Stimulated activated CD8-positive, alpha-beta memory T cell treated with anti-CD3 and anti-CD28 coated beads, Interleukin-7, amount 100 ng/mL, for 1 hour (primary cell): ENCODE measurements around the gene NSMCE4A.
"Not testable (repeated sequence)": the region's sequence is repeated elsewhere in the genome, so short reads cannot be mapped to it uniquely, and the experiment has no call there.

Experiments
- DNase-seq, 2 donors: peaks; one replicate each; pipeline ENCODE4 v3.0.0-alpha.2; 2020; ENCODE audit warnings: low read depth in 2 of 2

NSMCE4A gene

GRCh38 chr10:121935702-121936101, 39.3 kb downstream of the NSMCE4A start:
- no peak for DNase-seq

DNA sequence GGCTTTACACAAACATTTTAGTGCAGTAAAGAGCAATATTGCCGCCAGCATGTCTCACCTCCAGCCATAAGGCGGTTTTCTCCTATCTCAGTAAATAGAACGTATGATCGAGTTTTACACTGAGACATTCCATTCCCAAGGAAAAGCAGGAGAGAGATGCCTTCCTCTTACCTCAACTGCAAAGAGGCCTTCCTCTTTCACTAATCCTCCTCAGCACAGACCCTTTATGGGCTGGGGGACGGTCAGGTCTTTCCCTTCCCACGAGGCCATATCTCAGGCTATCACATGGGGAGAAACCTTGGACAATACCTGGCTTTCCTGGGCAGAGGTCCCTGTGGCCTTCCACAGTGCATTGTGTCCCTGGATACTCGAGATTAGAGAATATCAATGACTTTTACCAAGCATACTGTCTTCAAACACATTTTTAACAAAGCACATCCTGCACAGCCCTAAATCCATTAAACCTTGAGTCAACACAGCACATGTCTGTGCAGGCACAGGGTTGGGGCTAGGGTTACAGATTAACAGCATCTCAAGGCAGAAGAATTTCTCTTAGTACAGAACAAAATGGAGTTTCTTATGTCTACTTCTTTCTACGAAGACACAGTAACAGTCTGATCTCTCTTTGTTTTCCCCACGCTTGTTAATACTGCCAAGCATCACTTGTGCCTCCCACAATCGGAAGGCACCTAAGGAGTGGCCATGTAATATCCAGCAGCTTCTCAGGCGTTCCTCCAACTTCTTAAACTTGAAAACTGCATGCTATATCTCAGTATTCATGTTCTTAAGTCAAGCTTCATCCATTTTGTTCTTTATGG, 44.5 kb downstream of the NSMCE4A start:
- not testable (repeated sequence) for DNase-seq

DNA sequence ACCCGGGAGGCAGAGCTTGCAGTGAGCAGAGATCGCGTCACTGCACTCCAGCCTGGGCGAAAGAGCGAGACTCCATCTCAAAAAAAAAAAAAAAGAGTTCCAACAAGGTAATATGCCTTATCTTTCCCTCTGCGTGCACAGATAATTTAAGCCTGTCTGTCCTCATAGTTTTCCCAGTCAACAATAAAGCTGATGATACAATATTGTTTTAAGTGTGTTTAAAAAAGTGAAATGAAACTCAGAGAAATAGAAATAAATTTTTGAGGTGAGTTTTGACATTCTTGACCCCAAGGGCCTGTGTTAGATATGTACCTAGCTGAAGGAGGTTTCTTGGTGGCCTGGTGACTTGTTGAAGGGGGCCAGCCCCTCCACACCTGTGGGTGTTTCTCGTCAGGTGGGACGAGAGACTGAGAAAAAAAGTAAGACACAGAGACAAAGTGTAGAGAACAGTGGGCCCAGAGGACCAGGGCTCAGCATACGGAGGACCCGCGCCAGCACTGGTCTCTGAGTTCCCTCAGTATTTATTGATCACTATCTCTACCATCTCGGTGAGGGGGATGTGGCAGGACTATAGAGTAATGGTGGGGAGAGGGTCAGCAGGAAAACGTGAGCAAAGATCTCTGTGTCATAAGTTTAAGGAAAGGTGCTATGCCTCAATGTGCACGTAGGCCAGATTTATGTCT, 45.3 kb downstream of the NSMCE4A start:
- not testable (repeated sequence) for DNase-seq

- DNase-seq = no peak
Observed at GRCh38 chr10:121928528-121928884, 46.5 kb downstream of the NSMCE4A start.

- peak; percentile 61 to 63 for DNase-seq
Observed at GRCh38 chr10:121927841-121928527, 47.0 kb downstream of the NSMCE4A start, which contains the start of gene ATE1. Gene ATE1 (minus strand): TSS chr10:121928031. CDS start chr10:121927949, 82 bp downstream.

DNA sequence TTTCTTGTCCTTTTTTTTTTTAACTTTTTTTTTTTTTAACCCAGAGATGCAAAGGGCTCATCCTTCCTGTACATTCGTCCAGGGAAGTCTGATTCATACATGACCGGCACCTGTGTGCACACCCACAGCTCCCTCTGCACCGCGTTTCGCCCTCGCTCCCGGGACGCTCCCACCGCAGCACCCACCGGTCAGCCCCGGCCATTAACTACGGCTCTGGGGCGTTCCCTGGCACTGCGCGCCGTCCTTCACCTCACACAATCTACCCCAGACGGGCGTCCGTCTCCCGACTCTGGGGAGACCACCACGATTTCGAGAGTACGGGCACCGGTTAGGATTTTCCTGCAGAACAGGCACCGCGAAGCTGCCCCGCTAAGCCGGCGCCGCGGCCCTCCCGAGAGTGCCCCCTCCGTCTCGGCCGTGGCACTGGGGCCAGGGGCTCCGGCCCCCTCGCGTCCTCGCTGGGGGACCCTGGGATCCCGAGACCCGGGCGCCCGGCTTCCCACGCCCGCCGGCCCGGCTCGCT, 47.6 kb downstream of the NSMCE4A start:
- peak in 1 of 2 donors; percentile 6 for DNase-seq

DNA sequence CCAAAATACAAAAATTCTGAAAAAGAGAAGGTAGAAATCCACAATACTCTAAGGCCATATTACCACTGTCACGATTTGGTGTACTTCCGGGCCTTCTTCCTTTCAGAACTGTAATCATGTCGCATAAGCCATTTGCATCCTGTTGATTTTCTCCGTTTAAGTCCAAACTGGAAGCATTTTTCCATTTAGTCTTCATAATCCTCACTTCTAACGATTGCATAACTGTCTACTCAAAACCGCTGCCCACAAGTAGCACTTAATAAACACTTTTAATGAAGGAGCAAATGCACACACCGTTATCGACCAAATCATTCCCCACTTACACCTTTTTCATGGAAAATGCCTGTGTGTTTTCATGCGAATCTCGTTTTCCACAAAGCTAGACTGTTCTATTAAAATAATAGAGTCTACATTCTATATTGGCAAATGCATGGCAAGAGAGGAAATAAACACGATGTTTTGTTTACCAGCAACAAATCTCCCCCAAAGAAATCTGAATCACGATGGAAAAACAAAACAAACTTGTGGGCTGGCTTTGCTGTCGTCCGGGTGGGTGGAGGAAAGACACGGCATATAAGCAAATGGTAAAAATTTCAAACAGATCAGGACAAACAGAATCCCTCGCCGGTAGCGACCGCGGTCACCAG, 48.2 kb downstream of the NSMCE4A start:
- no peak for DNase-seq

DNA sequence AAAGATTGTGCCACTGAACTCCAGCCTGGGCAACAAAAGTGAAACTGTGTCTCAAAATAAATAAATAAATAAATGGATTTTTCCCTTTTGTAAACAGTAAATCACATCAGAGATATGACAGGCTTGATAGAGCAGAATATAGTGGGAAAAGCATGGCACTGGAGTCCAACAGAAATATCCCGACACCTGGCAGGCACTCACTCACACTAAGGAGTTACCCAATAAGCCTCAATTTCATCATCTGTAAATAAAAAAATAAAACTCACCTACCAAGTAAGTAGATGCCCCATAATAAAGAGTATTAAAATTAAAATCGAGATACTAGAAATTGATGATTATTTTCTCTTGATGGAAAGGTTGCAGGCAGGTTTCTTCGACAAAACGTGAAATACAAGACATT, 48.9 kb downstream of the NSMCE4A start:
- DNase-seq = no peak

GRCh38 chr10:121921238-121921931, 53.6 kb downstream of the NSMCE4A start:
- no peak for DNase-seq

DNA sequence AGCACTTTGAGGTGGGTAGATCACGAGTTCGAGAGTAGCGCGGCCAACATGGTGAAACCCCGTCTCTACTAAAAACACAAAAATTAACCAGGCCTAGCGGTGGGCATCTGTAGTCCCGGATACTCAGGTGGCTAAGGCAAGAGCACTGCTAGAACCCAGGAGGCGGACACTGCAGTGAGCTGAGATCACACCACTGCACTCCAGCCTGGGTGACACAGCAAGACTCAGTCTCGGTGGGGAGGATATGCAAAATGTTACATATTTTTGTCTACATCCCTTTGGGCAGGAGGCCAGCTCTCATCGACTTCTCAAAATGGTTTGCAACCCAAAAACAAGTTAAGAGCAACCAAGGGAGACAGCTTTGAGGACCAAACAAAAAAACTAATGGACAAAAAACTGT, 55.4 kb downstream of the NSMCE4A start:
- no peak for DNase-seq

- not testable (repeated sequence) for DNase-seq
Observed at GRCh38 chr10:121918800-121919199, 56.2 kb downstream of the NSMCE4A start.

GRCh38 chr10:121914661-121915060, 60.4 kb downstream of the NSMCE4A start:
- DNase-seq = no peak

DNA sequence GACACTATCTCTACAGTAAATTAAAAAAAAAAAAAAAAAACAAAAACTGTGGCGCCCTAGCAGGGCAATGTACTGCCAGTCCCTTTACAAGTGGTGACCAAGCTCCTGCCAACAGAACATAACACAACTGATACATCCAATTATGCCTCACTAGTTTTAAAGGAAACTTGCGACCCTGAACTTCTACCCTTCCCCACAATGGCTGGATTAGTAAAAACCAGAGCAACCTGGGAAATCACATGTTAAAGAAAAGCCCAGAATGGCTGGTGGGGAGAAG, 63.7 kb downstream of the NSMCE4A start:
- DNase-seq = no peak

GRCh38 chr10:121910673-121911420, 64.2 kb downstream of the NSMCE4A start:
- DNase-seq = no peak
